ENCODE results near the gene APBB1IP.

DNA sequence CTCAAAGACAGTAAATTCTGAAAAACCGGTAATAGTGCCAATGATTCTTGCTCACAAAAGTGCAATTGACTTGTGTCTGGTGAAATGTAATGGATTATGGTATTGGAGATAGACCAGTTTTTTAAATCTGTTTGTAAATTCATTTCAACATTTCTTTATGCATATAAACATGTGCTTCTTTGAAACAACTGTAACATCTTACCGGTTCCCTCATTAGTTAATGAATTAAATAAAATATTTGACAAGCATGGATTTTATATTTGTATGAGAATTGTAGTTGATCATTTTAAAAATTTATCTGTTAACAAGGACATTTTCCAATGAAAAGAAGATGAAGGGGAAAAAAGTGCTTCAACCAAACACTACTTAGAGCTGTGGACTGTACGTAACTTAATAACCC, 21.0 kb upstream of the APBB1IP start:
- TF ChIP-seq, protein P1, sequence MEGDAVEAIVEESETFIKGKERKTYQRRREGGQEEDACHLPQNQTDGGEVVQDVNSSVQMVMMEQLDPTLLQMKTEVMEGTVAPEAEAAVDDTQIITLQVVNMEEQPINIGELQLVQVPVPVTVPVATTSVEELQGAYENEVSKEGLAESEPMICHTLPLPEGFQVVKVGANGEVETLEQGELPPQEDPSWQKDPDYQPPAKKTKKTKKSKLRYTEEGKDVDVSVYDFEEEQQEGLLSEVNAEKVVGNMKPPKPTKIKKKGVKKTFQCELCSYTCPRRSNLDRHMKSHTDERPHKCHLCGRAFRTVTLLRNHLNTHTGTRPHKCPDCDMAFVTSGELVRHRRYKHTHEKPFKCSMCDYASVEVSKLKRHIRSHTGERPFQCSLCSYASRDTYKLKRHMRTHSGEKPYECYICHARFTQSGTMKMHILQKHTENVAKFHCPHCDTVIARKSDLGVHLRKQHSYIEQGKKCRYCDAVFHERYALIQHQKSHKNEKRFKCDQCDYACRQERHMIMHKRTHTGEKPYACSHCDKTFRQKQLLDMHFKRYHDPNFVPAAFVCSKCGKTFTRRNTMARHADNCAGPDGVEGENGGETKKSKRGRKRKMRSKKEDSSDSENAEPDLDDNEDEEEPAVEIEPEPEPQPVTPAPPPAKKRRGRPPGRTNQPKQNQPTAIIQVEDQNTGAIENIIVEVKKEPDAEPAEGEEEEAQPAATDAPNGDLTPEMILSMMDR (conservative IDR thresholded peaks at IDR 0.05; ENCODE audit: low read length), result no peak
- TF ChIP-seq EZH2phosphoT487 (IDR thresholded peaks at IDR 0.05; ENCODE audit: borderline replicate concordance), result no peak

Measured in Loucy (cell line).